Measurements from ENCODE around the gene ACSL1. TPM values are rescaled to one million over a fixed set of nuclear protein-coding genes. Genes with fewer than 3 reads are reported as not detected.

ACSL1 gene
- total RNA-seq, 1 donor from 2014 or later = 60.3 TPM

GRCh38 chr4:184732126-184732525 lies 93.6 kb downstream of the ACSL1 start:
- Histone ChIP-seq H3K4me3 (ENCODE audit: low read depth, low read length) (no peak overlapping the region), H3K36me3 (ENCODE audit: control insufficient read depth, insufficient read depth, low read length) (no peaks in the 10 kb centered on the region), H3K27me3 (ENCODE audit: control insufficient read depth, insufficient read depth, low read length) (no peaks in the 10 kb centered on the region)
- TF ChIP-seq CTCF (IDR thresholded peaks at IDR 0.05; ENCODE audit: insufficient read depth, low read length, severe bottlenecking) = no peak
- DNase-seq (ENCODE audit: low read depth) (peak; percentile 98), FAIRE-seq (no peak)

DNA sequence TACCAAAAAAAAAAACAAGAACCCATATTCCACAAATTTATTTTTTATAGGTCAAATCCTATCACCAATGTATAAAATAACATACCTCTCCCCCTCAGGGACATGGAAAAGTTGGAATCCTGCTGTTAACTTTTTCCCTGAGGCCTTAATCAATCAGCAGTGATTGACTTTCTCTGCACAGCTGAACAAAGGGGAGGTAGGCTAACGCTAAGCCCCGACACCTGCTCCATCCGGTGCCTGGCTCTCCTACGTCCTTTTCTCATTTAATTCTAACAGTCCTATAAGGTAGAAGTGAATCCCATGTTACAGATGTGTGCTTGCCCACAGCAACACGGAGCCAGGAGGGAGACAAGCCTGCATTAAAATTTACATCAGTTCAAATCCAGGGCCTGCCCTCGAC lies 94.7 kb downstream of the ACSL1 start:
- Histone ChIP-seq H3K27me3 (ENCODE audit: control insufficient read depth, insufficient read depth, low read length) (no peaks in the 10 kb centered on the region), H3K36me3 (ENCODE audit: control insufficient read depth, insufficient read depth, low read length) (no peaks in the 10 kb centered on the region), H3K4me3 (ENCODE audit: low read depth, low read length) (no peak overlapping the region)
- DNase-seq (ENCODE audit: low read depth) (no peak), FAIRE-seq (no peak)
- TF ChIP-seq CTCF (IDR thresholded peaks at IDR 0.05; ENCODE audit: insufficient read depth, low read length, severe bottlenecking) = no peak

GRCh38 chr4:184729946-184730345 lies 95.8 kb downstream of the ACSL1 start:
- no peak for TF ChIP-seq CTCF (IDR thresholded peaks at IDR 0.05; ENCODE audit: insufficient read depth, low read length, severe bottlenecking)
- DNase-seq (ENCODE audit: low read depth) (no peak), FAIRE-seq (no peak)
- H3K36me3 ChIP-seq (ENCODE audit: control insufficient read depth, insufficient read depth, low read length) = no peaks in the 10 kb centered on the region
- no peaks in the 10 kb centered on the region for H3K27me3 ChIP-seq (ENCODE audit: control insufficient read depth, insufficient read depth, low read length)
- H3K4me3 ChIP-seq (ENCODE audit: low read depth, low read length) = no peak overlapping the region

- no peak overlapping the region for H3K4me3 ChIP-seq (ENCODE audit: low read depth, low read length)
- FAIRE-seq (no peak), DNase-seq (ENCODE audit: low read depth) (peak; percentile 88)
- TF ChIP-seq CTCF (IDR thresholded peaks at IDR 0.05; ENCODE audit: insufficient read depth, low read length, severe bottlenecking) = no peak
- peaks cover 1% of the 10 kb centered on the region for H3K36me3 ChIP-seq (ENCODE audit: control insufficient read depth, insufficient read depth, low read length)
- H3K27me3 ChIP-seq (ENCODE audit: control insufficient read depth, insufficient read depth, low read length) = no peaks in the 10 kb centered on the region
Observed at GRCh38 chr4:184728858-184729257, 96.9 kb downstream of the ACSL1 start.

DNA sequence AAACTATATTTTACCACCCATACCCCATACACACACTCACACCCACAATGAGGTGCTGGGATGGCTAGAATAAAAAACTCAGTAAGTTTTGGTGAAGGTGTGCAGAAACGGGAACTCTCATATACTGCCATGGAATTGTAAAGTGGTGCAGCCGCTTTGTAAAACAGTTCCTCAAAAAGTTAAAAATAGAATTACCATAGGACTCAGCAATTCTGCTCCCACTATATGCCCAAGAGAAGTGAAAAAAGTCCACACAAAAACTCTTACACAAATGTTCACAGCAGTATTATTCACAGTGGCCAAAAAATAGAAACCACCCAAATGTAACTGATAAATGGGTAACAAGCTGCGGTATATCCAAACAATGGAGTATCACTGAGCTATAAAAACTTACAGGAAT lies 98.3 kb downstream of the ACSL1 start:
- DNase-seq (ENCODE audit: low read depth) (no peak), FAIRE-seq (no peak)
- Histone ChIP-seq H3K27me3 (ENCODE audit: control insufficient read depth, insufficient read depth, low read length) (no peaks in the 10 kb centered on the region), H3K36me3 (ENCODE audit: control insufficient read depth, insufficient read depth, low read length) (peaks cover 1% of the 10 kb centered on the region), H3K4me3 (ENCODE audit: low read depth, low read length) (no peak overlapping the region)
- TF ChIP-seq CTCF (IDR thresholded peaks at IDR 0.05; ENCODE audit: insufficient read depth, low read length, severe bottlenecking) = no peak

DNA sequence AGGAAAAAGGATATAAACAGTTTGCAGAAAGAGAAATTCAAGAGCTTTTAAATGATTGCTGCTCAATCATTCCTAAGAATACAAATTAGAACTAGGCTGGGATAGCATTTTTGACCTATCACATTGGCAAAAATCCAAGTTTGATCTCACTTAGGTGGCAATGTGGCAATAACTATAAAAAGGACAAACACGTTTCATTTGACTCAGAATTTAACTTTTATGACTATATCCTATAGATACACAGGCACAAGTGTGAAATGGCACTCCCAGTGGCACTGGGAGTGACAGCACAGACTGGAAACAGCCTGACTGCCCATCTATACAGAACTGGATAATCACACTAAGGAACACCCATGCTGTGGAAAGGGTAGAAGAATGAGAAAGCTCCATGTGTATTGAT lies 103.0 kb downstream of the ACSL1 start:
- DNase-seq (ENCODE audit: low read depth) (no peak), FAIRE-seq (no peak)
- no peaks in the 10 kb centered on the region for H3K27me3 ChIP-seq (ENCODE audit: control insufficient read depth, insufficient read depth, low read length)
- TF ChIP-seq CTCF (IDR thresholded peaks at IDR 0.05; ENCODE audit: insufficient read depth, low read length, severe bottlenecking) = peak; percentile 8
- H3K36me3 ChIP-seq (ENCODE audit: control insufficient read depth, insufficient read depth, low read length) = peaks cover 1% of the 10 kb centered on the region
- H3K4me3 ChIP-seq (ENCODE audit: low read depth, low read length) = no peak overlapping the region
